Panc1 (cell line): ENCODE results near the gene FIGN. TPM values are rescaled to one million over a fixed set of nuclear protein-coding genes. Genes with fewer than 3 reads are reported as not detected.

ENCODE experiments used
- ATAC-seq: fragments of 200-7000 bp; cut with Tn5 transposase; 2 replicates; pipeline ENCODE4 v1.9.1; 2020; ENCODE audit warnings: mild to moderate bottlenecking, moderate library complexity
- BruUV-seq: library from RNA; stranded (reverse); fragments of 400-500 nt; replicated peaks from 2 replicates; lab custom pipeline; 2021; lab: Mats Ljungman, UMichigan
- CTCF ChIA-PET: fragments of 300-600 bp; sonication (Branson Sonifier 250); formaldehyde crosslinking; loops from one replicate; lab custom pipeline; 2022; ENCODE audit warnings: antibody characterized with exemption; lab: Charles Lee
- POLR2A ChIA-PET: fragments of 300-600 bp; sonication (Branson Sonifier 250); formaldehyde crosslinking; loops from one replicate; lab custom pipeline; 2022; ENCODE audit warnings: antibody characterized with exemption; lab: Charles Lee
- DNase-seq: peaks from one replicate; pipeline ENCODE4 v3.0.0-alpha.2; 2010; ENCODE audit warnings: low read depth, low spot score
- H3K27ac ChIP-seq: 2 replicates; pipeline ENCODE4 v1.5.1; 2011; ENCODE audit warnings: mild to moderate bottlenecking, low read length, inconsistent platforms
- H3K27me3 ChIP-seq: fragments of 200-500 bp; sonication (Bioruptor generic); 2 replicates; pipeline ENCODE4 v1.6.0; 2014; ENCODE audit warnings: low read length, inconsistent platforms; ENCODE audit not compliant: control insufficient read depth, insufficient read depth
- H3K36me3 ChIP-seq: fragments of 200-500 bp; sonication (Bioruptor generic); 2 replicates; pipeline ENCODE4 v1.5.1; 2014; ENCODE audit warnings: inconsistent platforms, mild to moderate bottlenecking, low read length, moderate library complexity; ENCODE audit not compliant: control insufficient read depth, insufficient read depth
- H3K4me1 ChIP-seq: 2 replicates; pipeline ENCODE4 v1.5.1; 2011; ENCODE audit warnings: inconsistent platforms, mild to moderate bottlenecking, low read length, moderate library complexity; ENCODE audit not compliant: control insufficient read depth, insufficient read depth
- H3K4me3 ChIP-seq, 2 experiments: 2 replicates each; pipeline ENCODE4 v1.5.1; 2011 to 2012; ENCODE audit warnings: low read depth in 2 of 2, low read length in 2 of 2, mild to moderate bottlenecking in 2 of 2, inconsistent platforms in 1 of 2, moderate library complexity in 1 of 2
- H3K9me3 ChIP-seq: fragments of 200-500 bp; sonication (Bioruptor generic); 2 replicates; pipeline ENCODE4 v1.5.1; 2014; ENCODE audit warnings: low read depth, mild to moderate bottlenecking, inconsistent platforms, low read length, moderate library complexity; ENCODE audit not compliant: control insufficient read depth, insufficient read depth
- POLR2AphosphoS5 ChIP-seq: IDR thresholded peaks from 2 replicates; pipeline ENCODE4 v1.6.1; 2012; ENCODE audit warnings: mild to moderate bottlenecking, low read depth, low read length, moderate library complexity
- REST ChIP-seq, 2 experiments: IDR thresholded peaks; 2 replicates each; pipeline ENCODE4 v1.6.1; 2011 to 2012; ENCODE audit warnings: low read depth in 2 of 2, control low read depth in 1 of 2, low read length in 1 of 2, mild to moderate bottlenecking in 1 of 2, moderate library complexity in 1 of 2; ENCODE audit not compliant: insufficient read depth in 1 of 2
- SIN3A ChIP-seq: IDR thresholded peaks from 2 replicates; pipeline ENCODE4 v1.6.1; 2012; ENCODE audit warnings: low read depth, mild to moderate bottlenecking, low read length, moderate library complexity, borderline replicate concordance; ENCODE audit not compliant: insufficient read depth
- TCF7L2 ChIP-seq: IDR thresholded peaks from 2 replicates; pipeline ENCODE4 v1.6.1; 2011; ENCODE audit warnings: mild to moderate bottlenecking, low read depth, low read length, inconsistent platforms
- in situ Hi-C: cut with HindIII; loops from 2 replicates; pipeline ENCODE4 v1.10.0; 2016; ENCODE audit warnings: low sequenced_read_pairs, low pct_unique_long_range_greater_than_20kb
- intact Hi-C: fragments of 100-400 bp; cut with micrococcal nuclease; formaldehyde crosslinking; loops from one replicate; pipeline ENCODE4 v1.10.0; 2022; ENCODE audit not compliant: unreplicated experiment
- total RNA-seq: library from RNA; stranded (reverse); gene quantifications from one replicate; pipeline ENCODE4 v1.2.1, GENCODE V29; 2021; ENCODE audit not compliant: unreplicated experiment
- TF ChIP-seq, protein P1 (sequence below): fragments of 450-650 bp; IDR thresholded peaks from 2 replicates; pipeline ENCODE4 v1.5.1; 2017; ENCODE audit warnings: mild to moderate bottlenecking

The FIGN gene
- total RNA-seq, 1 experiment from 2014 or later, result 19.5 TPM

GRCh38 chr2:163734881-163735684, 725 bp downstream of the FIGN start:
- ChIA-PET POLR2A (interaction anchor here (0.7 kb wide), 1 partner anchor 896 kb away, joined by 9 read pairs; no protein-coding TSS in a partner anchor), CTCF (no interaction called here)
- intact Hi-C loops, result loop anchor here (5.0 to 10.0 kb wide), 4 partner anchors 130 to 700 kb away; no protein-coding TSS in a partner anchor
- no peak for DNase-seq
- no peak for TF ChIP-seq REST (IDR thresholded peaks at IDR 0.05; ENCODE audit: insufficient read depth in 1 of 2, low read depth in 2 of 2, low read length in 1 of 2)
- 0 out of 2 replicates have a peak, but pooled peaks have one; percentile 18 for TF ChIP-seq SIN3A
- Histone ChIP-seq H3K4me3 (peak overlapping the region; percentile 88 to 98), H3K4me1 (peaks cover 34% of the 10 kb centered on the region), H3K9me3 (no peaks in the 10 kb centered on the region), H3K27me3 (no peaks in the 10 kb centered on the region), H3K27ac (peak overlapping the region; percentile 99), H3K36me3 (no peaks in the 10 kb centered on the region)
- BruUV-seq, result no TSS peak
- no peak for ATAC-seq
- in situ Hi-C loops, result no loop called here

- no peak for DNase-seq
- H3K9me3 ChIP-seq, result no peaks in the 10 kb centered on the region
- ChIA-PET POLR2A (interaction anchor here (0.7 kb wide), 1 partner anchor 895 kb away, joined by 9 read pairs; no protein-coding TSS in a partner anchor), CTCF (interaction anchor here (1.0 kb wide), 1 partner anchor 327 kb away, joined by 3 read pairs; no protein-coding TSS in a partner anchor)
- peaks cover 41% of the 10 kb centered on the region for H3K4me1 ChIP-seq
- in situ Hi-C loops, result no loop called here
- no peaks in the 10 kb centered on the region for H3K36me3 ChIP-seq
- peak overlapping the region; percentile 99 for H3K27ac ChIP-seq
- TF ChIP-seq, protein P1, sequence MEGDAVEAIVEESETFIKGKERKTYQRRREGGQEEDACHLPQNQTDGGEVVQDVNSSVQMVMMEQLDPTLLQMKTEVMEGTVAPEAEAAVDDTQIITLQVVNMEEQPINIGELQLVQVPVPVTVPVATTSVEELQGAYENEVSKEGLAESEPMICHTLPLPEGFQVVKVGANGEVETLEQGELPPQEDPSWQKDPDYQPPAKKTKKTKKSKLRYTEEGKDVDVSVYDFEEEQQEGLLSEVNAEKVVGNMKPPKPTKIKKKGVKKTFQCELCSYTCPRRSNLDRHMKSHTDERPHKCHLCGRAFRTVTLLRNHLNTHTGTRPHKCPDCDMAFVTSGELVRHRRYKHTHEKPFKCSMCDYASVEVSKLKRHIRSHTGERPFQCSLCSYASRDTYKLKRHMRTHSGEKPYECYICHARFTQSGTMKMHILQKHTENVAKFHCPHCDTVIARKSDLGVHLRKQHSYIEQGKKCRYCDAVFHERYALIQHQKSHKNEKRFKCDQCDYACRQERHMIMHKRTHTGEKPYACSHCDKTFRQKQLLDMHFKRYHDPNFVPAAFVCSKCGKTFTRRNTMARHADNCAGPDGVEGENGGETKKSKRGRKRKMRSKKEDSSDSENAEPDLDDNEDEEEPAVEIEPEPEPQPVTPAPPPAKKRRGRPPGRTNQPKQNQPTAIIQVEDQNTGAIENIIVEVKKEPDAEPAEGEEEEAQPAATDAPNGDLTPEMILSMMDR, result no peak
- TF ChIP-seq SIN3A (no peak), REST (IDR thresholded peaks at IDR 0.05; ENCODE audit: insufficient read depth in 1 of 2, low read depth in 2 of 2, low read length in 1 of 2) (no peak), POLR2AphosphoS5 (no peak), TCF7L2 (no peak)
- H3K4me3 ChIP-seq, result peak overlapping the region; percentile 88 to 98
- no peaks in the 10 kb centered on the region for H3K27me3 ChIP-seq
- intact Hi-C loops, result loop anchor here (5.0 to 10.0 kb wide), 4 partner anchors 130 to 700 kb away; no protein-coding TSS in a partner anchor
- no peak for ATAC-seq
- BruUV-seq, result no TSS peak
Observed at GRCh38 chr2:163734401-163734800, 1.4 kb downstream of the FIGN start.
